HepG2 (cell line): ENCODE measurements around the gene DHX29. TPM values are rescaled to one million over a fixed set of nuclear protein-coding genes. Genes with fewer than 3 reads are reported as not detected.
A peak's percentile ranks its signal among the peaks of the same experiment; 100 is the strongest.

Experiments used
- HNRNPL ChIP-seq: fragments of 200-400 bp; formaldehyde crosslinking; IDR thresholded peaks from 2 replicates; pipeline ENCODE4 v1.6.1; 2017; ENCODE audit warnings: mild to moderate bottlenecking, low read depth, low read length
- MAF1 ChIP-seq: sonication (generic); formaldehyde crosslinking; IDR thresholded peaks from 2 replicates; pipeline ENCODE4 v1.5.0; 2020; ENCODE audit warnings: missing genetic modification reagents, borderline replicate concordance
- NONO ChIP-seq, 2 experiments: fragments of 450-650 bp in 1 of 2; sonication (generic) in 1 of 2; formaldehyde crosslinking in 1 of 2; IDR thresholded peaks in 1 of 2; conservative IDR thresholded peaks in 1 of 2; 2 replicates each; pipeline versions ENCODE4 v1.6.1 to v1.8.0; 2017 to 2022; ENCODE audit warnings: mild to moderate bottlenecking in 1 of 2, missing genetic modification reagents in 1 of 2, moderate library complexity in 1 of 2
- PHF8 ChIP-seq: sonication (generic); formaldehyde crosslinking; IDR thresholded peaks from 2 replicates; pipeline ENCODE4 v1.5.0; 2020; ENCODE audit warnings: missing genetic modification reagents
- RFX5 ChIP-seq: IDR thresholded peaks from 2 replicates; pipeline ENCODE4 v1.6.1; 2011; ENCODE audit warnings: low read depth, low read length, improper control_type of control experiment
- SETDB1 ChIP-seq: sonication (generic); formaldehyde crosslinking; IDR thresholded peaks from 2 replicates; pipeline ENCODE4 v1.5.1; 2020; ENCODE audit warnings: missing genetic modification reagents, mild to moderate bottlenecking, borderline replicate concordance
- SIX4 ChIP-seq: sonication (generic); formaldehyde crosslinking; IDR thresholded peaks from 2 replicates; pipeline ENCODE4 v1.4.0; 2020; ENCODE audit warnings: missing genetic modification reagents
- SYNCRIP ChIP-seq: fragments of 200-400 bp; formaldehyde crosslinking; IDR thresholded peaks from 2 replicates; pipeline ENCODE4 v1.6.1; 2018; ENCODE audit warnings: mild to moderate bottlenecking, low read depth, low read length; ENCODE audit not compliant: insufficient read depth
- THAP8 ChIP-seq: sonication (generic); formaldehyde crosslinking; IDR thresholded peaks from 2 replicates; pipeline ENCODE4 v1.5.1; 2020; ENCODE audit warnings: missing genetic modification reagents, mild to moderate bottlenecking, borderline replicate concordance
- XRCC5 ChIP-seq: fragments of 200-400 bp; formaldehyde crosslinking; optimal IDR thresholded peaks from 2 replicates; pipeline ENCODE3; 2017; ENCODE audit warnings: mild to moderate bottlenecking, low read length
- ZBTB7A ChIP-seq: sonication (generic); formaldehyde crosslinking; IDR thresholded peaks from 2 replicates; pipeline ENCODE4 v1.8.0; 2022; ENCODE audit warnings: mild to moderate bottlenecking, missing genetic modification reagents
- ZFP91 ChIP-seq: sonication (generic); formaldehyde crosslinking; IDR thresholded peaks from 2 replicates; pipeline ENCODE4 v1.9.0; 2022; ENCODE audit warnings: missing genetic modification reagents, mild to moderate bottlenecking, borderline replicate concordance
- ZFX ChIP-seq: sonication (generic); formaldehyde crosslinking; IDR thresholded peaks from 2 replicates; pipeline ENCODE4 v1.4.0; 2020; ENCODE audit warnings: mild to moderate bottlenecking, low read depth, missing genetic modification reagents, moderate library complexity
- ZFY ChIP-seq: sonication (generic); formaldehyde crosslinking; IDR thresholded peaks from 2 replicates; pipeline ENCODE4 v1.4.0; 2020; ENCODE audit warnings: missing genetic modification reagents
- ZNF207 ChIP-seq: fragments of 450-650 bp; IDR thresholded peaks from 2 replicates; pipeline ENCODE4 v1.6.1; 2016; ENCODE audit warnings: antibody characterized with exemption, borderline replicate concordance
- ZNF256 ChIP-seq: sonication (generic); formaldehyde crosslinking; conservative IDR thresholded peaks from 2 replicates; pipeline ENCODE4 v1.4.0; 2020; ENCODE audit warnings: missing genetic modification reagents
- ZNF557 ChIP-seq: sonication (generic); formaldehyde crosslinking; IDR thresholded peaks from 2 replicates; pipeline ENCODE4 v1.4.0; 2020; ENCODE audit warnings: missing genetic modification reagents
- ZNF672 ChIP-seq: sonication (generic); formaldehyde crosslinking; IDR thresholded peaks from 2 replicates; pipeline ENCODE4 v1.8.1; 2022; ENCODE audit warnings: missing genetic modification reagents
- polyA plus RNA-seq, 8 experiments: library from polyadenylated mRNA; depleted of rRNA in 3 of 8; stranded (reverse) in 7 of 8; unstranded in 1 of 8; fragments of >200 nt; fragmentation: Illumina TruSeq in 4 of 8; extraction: Trizol in 4 of 8; gene quantifications; 2 replicates each; pipeline versions ENCODE4 v1.2.1 to v1.2.3, GENCODE V29; 2011 to 2016; ENCODE audit warnings: low read depth in 4 of 8, missing spikeins in 1 of 8, mixed read lengths in 1 of 8; ENCODE audit not compliant: insufficient read depth in 1 of 8
- total RNA-seq, 5 experiments: library from RNA; depleted of rRNA; stranded (reverse); fragments of >200 nt; fragmentation: Illumina TruSeq; extraction: Trizol; gene quantifications; 2 replicates each; pipeline ENCODE4 v1.2.3, GENCODE V29; 2016; ENCODE audit warnings: low read depth in 1 of 5
- TF ChIP-seq, protein P1 (sequence below): sonication (generic); formaldehyde crosslinking; IDR thresholded peaks from 2 replicates; pipeline ENCODE4 v1.4.0; 2020; ENCODE audit warnings: missing genetic modification reagents, mild to moderate bottlenecking, borderline replicate concordance
- TF ChIP-seq, protein P2 (sequence below): sonication (generic); formaldehyde crosslinking; IDR thresholded peaks from 2 replicates; pipeline ENCODE4 v1.5.0; 2020; ENCODE audit warnings: missing genetic modification reagents

The DHX29 gene
- total and polyA plus RNA-seq, 2 of the 13 experiments (the other 11 are each of a cell fraction or from before 2014, with no cell fraction given) = 1.9 to 22.0 TPM

- TF ChIP-seq SETDB1 (CRISPR knock-in tag) (no peak), PHF8 (CRISPR knock-in tag) (no peak), ZNF672 (CRISPR knock-in tag) (no peak), ZNF557 (CRISPR knock-in tag) (no peak), SYNCRIP (no peak), ZFY (CRISPR knock-in tag) (no peak), RFX5 (no peak), XRCC5 (peak; percentile 59), THAP8 (CRISPR knock-in tag) (peak; percentile 62; the same call in 1 of the 2 replicates), ZBTB7A (CRISPR knock-in tag) (no peak), ZFP91 (CRISPR knock-in tag) (peak; percentile 61; the same call in 1 of the 2 replicates), ZFX (CRISPR knock-in tag) (no peak), SIX4 (CRISPR knock-in tag) (no peak), ZNF207 (no peak), NONO (IDR thresholded peaks at IDR 0.05) (no peak), NONO (CRISPR knock-in tag; conservative IDR thresholded peaks at IDR 0.05) (no peak; the same call in 1 of the 2 replicates), MAF1 (CRISPR knock-in tag) (no peak), ZNF256 (CRISPR knock-in tag) (0 out of 2 replicates have a peak, but pooled peaks have one; percentile 27), HNRNPL (no peak)
- TF ChIP-seq, protein P1, sequence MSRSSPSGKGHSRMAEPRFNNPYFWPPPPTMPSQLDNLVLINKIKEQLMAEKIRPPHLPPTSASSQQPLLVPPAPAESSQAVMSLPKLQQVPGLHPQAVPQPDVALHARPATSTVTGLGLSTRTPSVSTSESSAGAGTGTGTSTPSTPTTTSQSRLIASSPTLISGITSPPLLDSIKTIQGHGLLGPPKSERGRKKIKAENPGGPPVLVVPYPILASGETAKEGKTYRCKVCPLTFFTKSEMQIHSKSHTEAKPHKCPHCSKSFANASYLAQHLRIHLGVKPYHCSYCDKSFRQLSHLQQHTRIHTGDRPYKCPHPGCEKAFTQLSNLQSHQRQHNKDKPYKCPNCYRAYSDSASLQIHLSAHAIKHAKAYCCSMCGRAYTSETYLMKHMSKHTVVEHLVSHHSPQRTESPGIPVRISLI (CRISPR knock-in tag) = no peak
- TF ChIP-seq, protein P2, sequence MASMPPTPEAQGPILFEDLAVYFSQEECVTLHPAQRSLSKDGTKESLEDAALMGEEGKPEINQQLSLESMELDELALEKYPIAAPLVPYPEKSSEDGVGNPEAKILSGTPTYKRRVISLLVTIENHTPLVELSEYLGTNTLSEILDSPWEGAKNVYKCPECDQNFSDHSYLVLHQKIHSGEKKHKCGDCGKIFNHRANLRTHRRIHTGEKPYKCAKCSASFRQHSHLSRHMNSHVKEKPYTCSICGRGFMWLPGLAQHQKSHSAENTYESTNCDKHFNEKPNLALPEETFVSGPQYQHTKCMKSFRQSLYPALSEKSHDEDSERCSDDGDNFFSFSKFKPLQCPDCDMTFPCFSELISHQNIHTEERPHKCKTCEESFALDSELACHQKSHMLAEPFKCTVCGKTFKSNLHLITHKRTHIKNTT (CRISPR knock-in tag) = no peak
Observed at GRCh38 chr5:55226027-55226933, 81.2 kb downstream of the DHX29 start (continued).
